NCI-H524 treated with DMSO at 0.1 percent for 48 hours (cell line): ENCODE data around the gene RNF224.
"Not testable (repeated sequence)": the region's sequence is repeated elsewhere in the genome, so short reads cannot be mapped to it uniquely, and the experiment has no call there.

ENCODE experiments used
- DNase-seq: peaks from one replicate; lab custom pipeline; 2025; lab: John Stamatoyannopoulos, UW

Gene RNF224

DNA sequence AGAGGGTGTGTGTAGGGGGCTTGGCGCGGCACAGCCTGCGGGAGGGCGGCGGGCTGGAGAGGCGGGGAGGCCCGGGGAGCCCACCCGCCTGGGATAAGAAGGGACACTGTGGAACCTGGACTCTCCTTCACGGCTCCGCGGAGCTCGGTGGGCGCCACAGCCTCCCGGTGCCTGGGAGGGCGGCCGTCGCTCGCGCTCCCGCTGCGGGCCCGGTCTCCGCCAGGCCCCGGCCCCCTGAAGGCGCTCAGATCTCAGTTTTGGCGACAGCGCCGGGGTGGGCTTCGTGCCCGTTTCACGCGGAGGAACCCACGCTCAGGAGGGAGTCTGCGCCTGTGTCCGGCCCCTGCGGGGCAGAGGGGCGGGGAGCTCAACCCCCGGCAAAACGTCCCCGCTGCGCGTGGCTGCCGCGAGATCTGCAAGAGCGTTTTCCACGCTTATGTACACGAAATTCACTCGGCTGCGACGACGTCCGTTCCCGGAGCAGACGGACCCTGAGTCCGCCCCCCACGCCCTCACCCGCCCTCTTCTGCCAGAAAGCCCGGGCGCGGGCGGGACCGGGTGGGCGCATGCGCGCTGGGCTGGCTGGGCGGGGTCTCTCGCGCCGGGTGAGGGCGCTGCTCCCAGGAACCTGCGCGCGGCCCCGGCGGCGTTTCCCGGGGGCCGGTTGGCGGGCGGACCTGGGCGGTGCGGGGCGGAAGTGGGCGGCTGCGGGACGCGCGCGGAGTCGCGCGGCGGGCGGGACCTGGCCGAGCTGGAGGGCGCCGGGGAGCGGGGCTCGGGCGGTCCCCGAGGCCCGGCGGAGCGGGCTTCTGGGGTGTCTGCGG is 27.5 kb downstream of the RNF224 start, which contains the start of gene NELFB:
TSS of gene NELFB (plus strand) at position 704 of the 824 bp plus-strand sequence.
- DNase-seq: peak; percentile 29

DNA sequence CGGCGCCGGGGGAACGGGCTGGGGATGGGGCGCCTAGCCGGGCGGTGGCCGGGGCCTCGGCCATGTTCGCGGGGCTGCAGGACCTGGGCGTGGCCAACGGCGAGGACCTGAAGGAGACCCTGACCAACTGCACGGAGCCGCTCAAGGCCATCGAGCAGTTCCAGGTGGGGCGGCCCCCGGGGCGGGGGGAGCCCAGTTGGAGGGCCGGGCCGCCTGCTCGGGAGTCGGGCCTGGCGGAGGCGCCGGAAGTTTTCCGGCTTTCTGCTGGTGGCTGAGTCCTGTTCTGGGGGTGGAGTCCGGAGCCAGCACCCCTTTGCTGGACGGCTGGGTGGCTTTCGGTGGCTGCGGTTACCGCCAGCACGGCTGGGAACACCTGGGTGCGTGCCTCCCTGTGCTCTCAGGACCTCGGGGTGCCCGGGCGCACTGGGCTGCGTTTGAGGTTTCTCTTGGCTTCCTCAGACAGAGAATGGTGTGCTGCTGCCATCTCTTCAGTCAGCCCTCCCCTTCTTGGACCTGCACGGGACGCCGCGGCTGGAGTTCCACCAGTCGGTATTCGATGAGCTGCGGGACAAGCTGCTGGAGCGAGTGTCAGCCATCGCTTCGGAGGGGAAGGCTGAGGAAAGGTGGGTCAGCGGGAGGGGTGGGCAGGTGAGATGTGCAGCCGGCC is 28.3 kb downstream of the RNF224 start:
- no peak for DNase-seq

DNA sequence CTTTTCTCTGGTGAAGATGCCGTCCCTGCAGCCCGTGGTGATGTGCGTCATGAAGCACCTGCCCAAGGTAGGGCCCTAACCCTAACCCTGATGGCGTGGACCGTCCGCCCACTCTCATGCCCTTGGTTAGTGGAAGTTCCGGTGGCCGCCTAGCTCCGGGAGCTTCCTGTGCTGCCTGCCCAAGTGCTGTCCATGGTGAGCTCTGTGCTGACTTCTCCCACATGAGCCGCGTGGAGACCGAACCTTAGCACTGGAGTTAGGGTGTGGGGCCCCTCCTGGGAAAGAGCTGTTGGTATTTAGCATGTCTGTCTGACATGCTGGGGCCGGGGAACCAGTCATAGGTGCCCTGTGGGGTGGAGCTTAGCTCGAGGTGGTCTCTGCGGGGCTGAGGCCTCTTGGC is 29.1 kb downstream of the RNF224 start:
- DNase-seq: no peak

DNA sequence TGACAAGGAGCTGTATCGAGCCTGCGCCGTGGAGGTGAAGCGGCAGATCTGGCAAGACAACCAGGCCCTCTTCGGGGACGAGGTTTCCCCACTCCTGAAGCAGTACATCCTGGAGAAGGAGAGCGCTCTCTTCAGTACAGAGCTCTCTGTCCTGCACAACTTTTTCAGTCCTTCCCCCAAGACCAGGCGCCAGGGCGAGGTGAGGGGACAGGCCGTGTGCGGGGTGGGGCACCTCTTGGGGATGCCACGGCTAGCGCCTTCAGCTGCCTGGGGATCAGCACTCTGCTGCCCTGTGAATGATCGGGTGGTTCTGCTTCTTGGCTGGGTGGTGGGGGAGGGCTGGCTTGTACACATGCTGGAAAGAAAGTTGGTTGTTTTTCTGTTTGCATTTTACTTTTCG is 29.6 kb downstream of the RNF224 start:
- no peak for DNase-seq

DNA sequence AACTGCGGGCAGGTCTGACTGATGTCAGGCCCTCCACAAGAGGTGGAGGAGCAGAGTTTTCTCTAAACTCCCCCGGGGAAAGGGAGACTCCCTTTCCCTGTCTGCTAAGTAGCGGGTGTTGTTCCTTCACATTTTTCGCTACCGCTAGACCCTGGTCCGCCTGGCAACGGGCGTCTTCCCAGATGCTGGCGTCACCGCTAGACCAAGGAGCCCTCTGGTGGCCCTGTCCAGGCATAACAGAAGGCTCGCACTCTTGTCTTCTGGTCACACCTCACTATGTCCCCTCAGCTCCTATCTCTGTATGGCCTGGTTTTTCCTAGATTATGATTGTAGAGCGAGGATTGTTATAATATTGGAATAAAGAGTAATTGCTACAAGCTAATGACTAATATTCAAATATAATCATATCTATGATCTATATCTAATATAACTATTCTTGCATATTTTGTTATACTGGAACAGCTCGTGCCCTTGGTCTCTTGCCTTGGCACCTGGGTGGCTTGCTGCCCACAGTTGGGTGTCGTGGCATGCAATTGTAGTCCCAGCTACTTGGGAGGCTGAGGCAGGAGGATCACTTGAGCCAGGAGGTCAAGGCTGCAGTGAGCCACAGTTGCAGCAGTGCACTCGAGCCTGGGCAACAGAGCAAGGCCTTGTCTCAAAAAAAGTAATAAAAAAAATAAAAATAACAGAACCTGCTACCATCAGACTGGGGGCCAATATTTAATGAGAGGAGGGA is 35.0 kb downstream of the RNF224 start:
- DNase-seq: not testable (repeated sequence)

DNA sequence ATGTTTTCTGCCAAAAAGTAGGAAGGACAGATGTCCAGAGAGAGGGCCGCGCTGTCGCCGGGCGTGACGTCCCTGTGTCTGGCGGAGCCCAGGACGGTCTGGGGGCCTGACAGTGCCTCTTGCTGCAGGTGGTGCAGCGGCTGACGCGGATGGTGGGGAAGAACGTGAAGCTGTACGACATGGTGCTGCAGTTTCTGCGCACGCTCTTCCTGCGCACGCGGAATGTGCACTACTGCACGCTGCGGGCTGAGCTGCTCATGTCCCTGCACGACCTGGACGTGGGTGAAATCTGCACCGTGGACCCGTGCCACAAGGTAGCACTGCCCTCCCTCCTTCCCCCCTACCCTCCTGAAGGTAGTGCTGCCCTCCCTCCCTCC is 35.6 kb downstream of the RNF224 start:
- no peak for DNase-seq

DNA sequence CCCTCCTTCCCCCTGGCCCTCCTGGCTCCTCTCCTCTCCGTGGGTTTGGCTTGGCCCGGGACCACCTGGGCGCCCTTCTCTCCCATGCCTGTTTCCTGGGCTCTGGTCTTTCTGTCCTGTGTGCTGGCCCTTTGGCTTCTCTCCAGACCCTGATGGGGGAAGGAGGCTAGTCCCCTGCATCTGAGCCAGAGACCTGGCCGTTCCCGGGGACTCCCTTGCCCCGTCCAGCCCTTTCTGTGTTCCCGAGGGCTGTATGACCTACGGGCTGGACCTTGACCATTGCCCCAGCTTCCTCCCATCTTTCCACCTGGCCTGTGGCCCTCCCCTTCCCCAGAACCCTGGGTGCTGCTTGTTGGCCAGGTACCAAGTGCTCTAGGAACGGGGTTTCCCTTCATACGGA is 36.2 kb downstream of the RNF224 start:
- no peak for DNase-seq

DNA sequence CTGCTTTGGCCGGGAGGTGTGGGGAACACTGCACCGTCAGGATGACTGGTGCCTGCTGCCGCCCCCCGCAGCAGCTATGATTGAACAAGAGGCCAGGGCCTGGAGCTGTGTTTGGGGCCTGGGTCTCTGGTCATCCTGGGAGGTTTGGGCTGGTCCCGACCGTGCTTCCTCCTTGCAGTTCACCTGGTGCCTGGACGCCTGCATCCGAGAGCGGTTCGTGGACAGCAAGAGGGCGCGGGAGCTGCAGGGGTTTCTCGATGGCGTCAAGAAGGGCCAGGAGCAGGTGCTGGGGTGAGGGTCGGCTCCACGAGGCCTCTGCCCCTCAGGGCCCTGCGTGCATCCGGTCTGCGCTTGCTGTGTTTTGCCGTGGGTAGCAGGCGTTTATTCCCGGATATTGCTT is 36.8 kb downstream of the RNF224 start:
- no peak for DNase-seq

DNA sequence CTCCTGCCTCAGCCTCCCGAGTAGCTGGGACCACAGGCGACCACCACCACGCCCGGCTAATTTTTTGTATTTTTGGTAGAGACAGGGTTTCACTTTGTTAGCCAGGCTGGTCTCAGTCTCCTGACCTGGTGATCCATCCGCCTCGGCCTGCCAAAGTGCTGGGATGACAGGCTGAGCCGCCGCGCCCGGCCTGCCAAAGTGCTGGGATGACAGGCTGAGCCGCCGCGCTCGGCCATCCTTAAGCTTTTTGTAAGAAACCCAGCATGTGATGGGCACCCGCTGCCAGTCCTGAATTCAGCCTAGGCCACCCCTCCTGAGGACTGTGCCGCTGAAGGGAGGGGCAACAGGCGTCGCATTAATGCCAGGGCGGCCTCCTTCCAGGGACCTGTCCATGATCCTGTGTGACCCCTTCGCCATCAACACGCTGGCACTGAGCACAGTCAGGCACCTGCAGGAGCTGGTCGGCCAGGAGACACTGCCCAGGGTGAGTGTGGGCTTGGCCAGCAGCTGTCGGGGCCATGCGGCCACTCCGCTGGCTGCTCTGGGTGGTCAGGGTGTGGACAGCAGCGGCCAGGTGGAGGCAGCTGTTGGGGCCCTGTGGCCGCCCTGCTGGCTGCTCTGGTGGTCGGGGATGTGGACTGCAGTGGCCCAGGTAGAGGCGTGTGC is 38.3 kb downstream of the RNF224 start:
- DNase-seq: no peak

DNA sequence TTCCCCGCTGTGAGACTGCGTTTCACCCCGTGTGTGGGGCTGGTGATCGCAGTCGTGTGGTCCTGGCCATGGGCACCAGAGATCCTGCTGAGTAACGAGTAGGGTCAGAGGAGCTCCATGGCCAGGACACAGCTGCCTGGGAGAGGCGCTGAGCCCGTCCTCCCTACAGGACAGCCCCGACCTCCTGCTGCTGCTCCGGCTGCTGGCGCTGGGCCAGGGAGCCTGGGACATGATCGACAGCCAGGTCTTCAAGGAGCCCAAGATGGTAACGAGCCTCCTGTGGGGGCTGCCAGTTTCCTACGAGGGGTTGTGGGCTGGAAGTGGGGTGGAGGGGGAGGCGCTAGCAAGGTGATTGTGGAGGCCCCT is 38.8 kb downstream of the RNF224 start:
- DNase-seq: no peak

DNA sequence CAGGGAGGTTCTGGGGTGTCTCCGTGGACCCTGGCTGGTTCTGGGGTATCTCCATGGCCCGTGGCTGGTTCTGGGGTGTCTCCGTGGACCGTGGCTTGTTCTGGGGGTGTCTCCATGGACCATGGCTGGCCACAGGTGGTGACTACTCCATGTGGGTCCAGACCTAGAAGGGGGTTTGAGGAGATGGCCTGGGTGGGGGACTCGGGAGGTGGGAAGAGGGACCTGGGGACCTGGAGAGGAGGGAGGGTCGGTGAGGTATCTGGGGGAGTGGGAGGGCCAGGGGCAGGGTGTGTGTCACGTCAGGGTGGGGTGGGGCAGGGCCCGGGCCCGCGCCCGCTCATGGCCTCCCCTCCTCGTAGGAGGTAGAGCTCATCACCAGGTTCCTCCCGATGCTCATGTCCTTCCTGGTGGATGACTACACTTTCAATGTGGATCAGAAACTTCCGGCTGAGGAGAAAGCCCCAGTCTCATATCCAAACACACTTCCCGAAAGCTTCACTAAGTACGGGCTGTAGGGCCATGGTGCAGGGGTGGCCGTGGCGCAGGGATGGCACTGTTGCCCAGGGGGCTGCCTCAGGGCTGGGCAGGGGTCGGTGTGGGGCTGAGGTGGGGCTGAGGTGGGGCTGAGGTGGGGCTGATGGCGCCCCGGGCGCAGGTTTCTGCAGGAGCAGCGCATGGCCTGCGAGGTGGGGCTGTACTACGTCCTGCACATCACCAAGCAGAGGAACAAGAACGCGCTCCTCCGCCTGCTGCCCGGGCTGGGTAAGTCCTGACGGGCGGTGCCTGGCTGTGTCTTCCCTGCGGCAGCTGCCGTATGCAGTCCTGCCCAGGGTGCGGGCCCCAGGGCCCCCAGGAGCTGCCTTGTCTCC is 39.5 kb downstream of the RNF224 start:
- DNase-seq: no peak

DNA sequence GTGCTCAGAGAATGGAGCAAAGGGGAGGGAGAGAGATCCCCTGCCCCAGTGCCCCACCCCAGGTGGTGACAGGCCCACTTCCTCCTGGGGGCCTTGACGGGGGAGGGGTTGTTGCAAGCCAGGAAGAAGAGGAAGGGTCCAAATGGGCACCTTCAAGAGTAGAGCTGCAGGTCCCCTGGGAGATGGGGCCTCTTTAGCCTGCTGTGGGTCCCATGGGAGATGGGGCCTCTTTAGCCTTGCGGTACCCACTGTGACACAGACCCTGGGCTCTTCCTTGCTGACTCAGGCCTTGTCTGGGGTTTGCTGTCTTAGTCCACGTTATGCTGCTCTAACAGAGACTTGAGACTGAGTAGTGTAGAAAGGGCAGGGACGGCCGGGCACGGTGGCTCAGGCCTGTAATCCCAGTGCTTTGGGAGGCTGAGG is 40.6 kb downstream of the RNF224 start:
- DNase-seq: no peak

DNA sequence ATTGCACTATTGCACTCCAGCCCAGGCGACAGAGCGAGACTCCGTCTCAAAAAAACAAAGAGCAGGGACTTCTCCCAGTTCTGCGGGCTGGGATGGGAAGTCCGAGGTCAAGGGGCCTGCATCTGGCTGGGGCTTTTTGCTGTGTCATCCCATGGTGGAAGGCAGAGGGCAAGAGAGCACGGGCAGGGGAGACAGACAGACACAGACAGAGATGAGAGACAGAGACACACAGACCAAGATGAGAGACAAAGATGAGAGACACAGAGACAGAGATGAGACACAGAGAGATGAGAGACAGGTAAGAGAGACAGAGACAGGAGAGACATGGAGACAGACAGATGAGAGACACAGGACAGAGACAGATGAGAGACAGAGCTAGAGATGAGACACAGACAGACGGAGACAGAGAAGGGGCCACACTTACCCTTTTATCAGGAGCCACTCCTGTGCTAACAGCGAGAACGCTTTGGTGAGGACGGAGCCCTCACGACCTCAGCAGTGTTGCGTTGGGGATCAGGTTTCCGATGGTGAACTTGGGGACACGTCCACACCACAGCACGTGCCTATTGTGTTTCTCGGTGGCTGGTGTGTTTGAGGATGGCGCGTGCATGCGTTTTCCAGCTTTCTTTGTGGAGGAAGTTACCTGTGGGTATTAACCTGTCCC is 41.4 kb downstream of the RNF224 start:
- DNase-seq: no peak

DNA sequence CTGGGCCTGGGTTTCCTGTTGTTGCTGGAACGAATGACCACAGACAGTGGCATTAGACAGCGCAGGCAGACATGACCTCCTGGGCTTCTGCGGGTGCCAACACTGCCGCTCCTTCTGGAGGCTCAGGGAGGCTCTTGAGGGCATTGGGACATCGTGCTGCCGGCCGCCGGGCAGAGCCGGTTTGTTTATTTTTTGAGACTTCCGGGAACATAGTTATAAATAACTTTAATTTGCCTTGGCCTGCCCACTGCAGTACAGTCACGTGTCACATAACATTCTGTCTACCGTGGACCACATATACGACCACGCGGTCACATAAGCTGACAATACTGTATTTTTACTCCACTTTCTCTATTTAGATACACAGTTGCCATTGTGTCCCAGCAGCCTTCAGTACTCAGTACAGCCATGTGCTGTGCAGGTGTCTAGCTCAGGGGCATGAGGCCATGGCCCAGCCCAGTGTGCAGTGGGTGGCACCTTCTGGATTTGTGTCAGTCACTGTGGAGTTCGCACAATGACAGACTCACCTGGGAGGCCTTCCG is 42.0 kb downstream of the RNF224 start:
- DNase-seq: no peak

DNA sequence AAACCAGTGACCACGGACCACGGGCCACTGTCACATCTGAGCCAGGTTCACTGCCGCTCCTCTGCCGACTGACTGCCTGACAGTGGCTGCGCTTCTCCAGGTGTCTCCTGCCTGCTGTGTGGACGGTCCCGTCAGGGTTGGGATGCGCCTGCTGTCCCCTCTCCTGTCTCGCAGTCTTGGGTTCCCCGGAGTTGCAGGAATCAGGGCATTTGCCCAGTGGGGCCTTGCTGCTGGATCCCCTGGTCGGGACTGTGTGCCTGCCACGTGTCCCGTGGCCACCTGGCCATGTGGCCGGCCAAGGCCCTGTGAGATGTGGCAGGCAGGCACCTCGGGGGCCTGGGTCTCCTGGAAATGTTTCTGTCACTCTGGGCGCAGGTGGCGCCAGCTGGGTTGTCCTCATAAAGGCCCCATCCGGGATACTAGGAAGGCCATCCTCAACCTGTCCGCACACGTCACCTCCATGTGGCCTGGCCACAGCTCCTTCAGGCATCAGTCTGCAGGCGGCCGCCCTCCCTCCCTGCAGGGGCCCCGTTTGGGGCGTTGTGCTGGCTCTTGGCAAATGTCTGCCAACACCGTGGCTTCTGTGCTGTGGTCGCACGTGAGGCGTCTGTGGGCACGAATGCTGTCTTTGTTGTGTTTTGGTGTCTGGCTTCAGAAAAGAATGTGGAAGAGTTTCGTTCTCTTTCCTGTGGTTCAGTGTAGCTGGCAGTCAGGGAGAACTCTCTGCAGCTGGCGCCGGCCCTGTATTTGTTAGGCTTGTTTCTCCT is 43.8 kb downstream of the RNF224 start:
- DNase-seq: no peak

DNA sequence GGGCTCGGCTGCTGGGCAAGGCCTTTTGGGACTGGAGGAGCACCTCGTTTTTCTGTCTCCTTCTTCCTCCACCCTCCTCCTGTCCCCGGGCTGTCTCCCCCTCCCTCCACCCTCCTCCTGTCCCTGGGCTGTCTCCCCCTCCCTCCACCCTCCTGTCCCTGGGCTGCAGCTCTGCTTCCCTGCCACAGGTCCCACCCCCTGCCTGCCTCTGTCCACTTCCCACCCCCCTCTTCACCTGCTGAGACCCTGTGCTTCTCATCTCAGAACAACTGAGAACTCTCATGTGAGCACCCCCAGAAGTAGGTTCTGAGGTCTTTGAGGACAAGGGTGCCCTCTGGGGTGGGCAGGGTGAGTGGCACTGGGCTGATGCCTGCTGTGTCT is 44.4 kb downstream of the RNF224 start:
- no peak for DNase-seq

DNA sequence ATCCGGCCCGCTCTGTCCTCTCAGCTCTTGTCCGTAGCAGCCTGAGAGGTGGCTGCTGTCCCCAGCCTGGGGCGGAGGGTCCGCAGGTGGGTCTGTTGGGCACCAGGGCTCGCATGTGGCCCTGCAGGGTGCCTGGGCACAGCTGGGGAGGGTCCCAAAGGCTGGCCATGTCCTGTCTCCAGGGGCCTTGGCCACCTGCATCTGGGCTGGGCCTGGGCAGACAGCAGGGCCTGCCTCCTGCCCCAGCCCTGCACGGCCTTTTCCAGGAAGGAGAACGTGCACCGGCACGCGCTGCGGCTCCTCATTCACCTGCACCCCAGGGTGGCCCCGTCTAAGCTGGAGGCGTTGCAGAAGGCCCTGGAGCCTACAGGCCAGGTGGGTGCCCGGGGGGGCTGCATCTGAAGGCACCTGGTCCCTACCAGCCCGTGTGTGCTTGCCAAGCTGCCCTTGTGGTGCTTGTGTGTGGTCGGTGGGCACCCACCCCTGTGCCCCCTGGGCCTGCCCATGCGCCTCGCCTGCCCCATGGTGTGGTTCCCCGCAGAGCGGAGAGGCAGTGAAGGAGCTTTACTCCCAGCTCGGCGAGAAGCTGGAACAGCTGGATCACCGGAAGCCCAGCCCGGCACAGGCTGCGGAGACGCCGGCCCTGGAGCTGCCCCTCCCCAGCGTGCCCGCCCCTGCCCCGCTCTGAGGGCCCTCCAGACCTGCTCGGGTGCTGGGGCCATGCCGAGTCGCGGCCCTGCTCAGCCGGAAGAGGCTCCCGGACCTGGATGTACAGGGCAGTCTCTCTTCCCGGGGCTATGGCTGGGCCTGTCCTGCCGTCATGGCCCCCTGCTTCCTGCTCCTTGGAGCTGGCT is 45.2 kb downstream of the RNF224 start:
- DNase-seq: no peak

DNA sequence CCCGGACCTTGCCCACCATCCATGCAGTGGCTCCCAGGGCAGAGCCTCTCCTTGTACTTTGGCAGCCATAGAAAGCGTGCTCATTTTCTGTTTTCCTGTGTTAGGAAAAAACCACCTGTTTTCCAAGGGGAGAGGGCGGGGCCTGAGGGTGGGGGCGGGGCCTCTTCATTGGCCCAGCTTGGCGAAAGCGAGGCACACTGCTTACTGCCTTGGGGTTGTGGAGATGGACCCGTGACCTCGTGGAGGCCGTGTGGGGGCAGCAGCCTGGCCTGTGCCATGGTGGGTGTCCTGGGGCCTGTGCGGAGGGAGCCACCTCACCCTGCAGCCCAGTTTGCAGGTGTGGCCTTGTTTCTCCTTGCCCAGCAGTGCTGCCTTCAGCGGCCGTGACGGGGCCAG is 45.8 kb downstream of the RNF224 start:
- no peak for DNase-seq
